A549 (cell line): ENCODE results near the gene FADS3. TPM values are rescaled to one million over a fixed set of nuclear protein-coding genes. Genes with fewer than 3 reads are reported as not detected.

Experiments
- ATAC-seq, 2 experiments: fragments of 200-7000 bp in 1 of 2; fragments of >200 bp in 1 of 2; cut with Nextera tagmentation in 1 of 2; cut with Tn5 transposase in 1 of 2; 3 replicates each; pipeline versions ENCODE4 v1.8.0 to v1.9.1; 2018 to 2020; ENCODE audit warnings: mild to moderate bottlenecking in 1 of 2, moderate library complexity in 1 of 2
- CTCF ChIA-PET: fragments of 300-600 bp; sonication (Branson Sonifier 250); formaldehyde crosslinking; extraction: SDS; loops from one replicate; lab custom pipeline; 2021; ENCODE audit warnings: antibody characterized with exemption, inconsistent platforms; lab: Yijun Ruan, JAX
- POLR2A ChIA-PET: fragments of 350-600 bp; formaldehyde crosslinking; extraction: SDS; loops from one replicate; lab custom pipeline; 2021; ENCODE audit warnings: antibody characterized with exemption, inconsistent platforms; lab: Yijun Ruan, JAX
- DNase-seq, 2 experiments: peaks; one replicate each; pipeline versions ENCODE4 v3.0.0 to v3.0.0-alpha.2; 2011 to 2016; ENCODE audit warnings: low read depth in 1 of 2, low spot score in 1 of 2
- FAIRE-seq: peaks from 2 replicates; lab custom pipeline; 2011; peaks lifted over from hg19 to GRCh38; lab: Jason Lieb, UNC
- H3K27ac ChIP-seq, 2 experiments: fragments of >200 bp; sonication (Bioruptor Twin); formaldehyde crosslinking; 3 replicates each; pipeline ENCODE4 v1.5.1; 2016 to 2017
- H3K4me1 ChIP-seq: fragments of >200 bp; sonication (Bioruptor Twin); formaldehyde crosslinking; 3 replicates; pipeline ENCODE4 v1.6.1; 2016
- H3K4me2 ChIP-seq: fragments of >200 bp; sonication (Bioruptor Twin); formaldehyde crosslinking; 3 replicates; pipeline ENCODE4 v1.6.1; 2016
- H3K4me3 ChIP-seq: fragments of >200 bp; sonication (Bioruptor Twin); formaldehyde crosslinking; 3 replicates; pipeline ENCODE4 v1.5.1; 2016
- H3K9me3 ChIP-seq: fragments of >200 bp; sonication (Bioruptor Twin); formaldehyde crosslinking; 3 replicates; pipeline ENCODE4 v1.6.1; 2016
- ATOH8 ChIP-seq: fragments of 250-450 bp; sonication (Bioruptor Pico); IDR thresholded peaks from 2 replicates; pipeline ENCODE4 v1.5.0; 2020; ENCODE audit warnings: low read depth, mild to moderate bottlenecking, moderate library complexity
- BCL3 ChIP-seq: fragments of >200 bp; sonication (Bioruptor Twin); formaldehyde crosslinking; IDR thresholded peaks from 3 replicates; pipeline ENCODE4 v1.6.1; 2016
- CBX8 ChIP-seq: fragments of 200-600 bp; sonication (generic); IDR thresholded peaks from 2 replicates; pipeline ENCODE4 v1.6.1; 2016
- CEBPB ChIP-seq, 2 experiments: fragments of >200 bp in 1 of 2; sonication (Bioruptor Twin) in 1 of 2; formaldehyde crosslinking in 1 of 2; IDR thresholded peaks; 2 replicates each; pipeline ENCODE4 v1.6.1; 2012 to 2016
- CTCF ChIP-seq: fragments of >200 bp; sonication (Bioruptor Twin); formaldehyde crosslinking; IDR thresholded peaks from 3 replicates; pipeline ENCODE4 v1.5.1; 2016
- ELK1 ChIP-seq: fragments of 150-350 bp; IDR thresholded peaks from 2 replicates; pipeline ENCODE4 v1.6.1; 2014; ENCODE audit warnings: low read depth, mild to moderate bottlenecking, low read length
- ESRRA ChIP-seq: fragments of 150-350 bp; IDR thresholded peaks from 2 replicates; pipeline ENCODE4 v1.6.1; 2014; ENCODE audit warnings: mild to moderate bottlenecking, low read length, borderline replicate concordance
- HOXB13 ChIP-seq: fragments of 250-450 bp; sonication (Bioruptor Pico); IDR thresholded peaks from 2 replicates; pipeline ENCODE4 v1.5.0; 2020; ENCODE audit warnings: low read depth, mild to moderate bottlenecking, moderate library complexity
- HOXB5 ChIP-seq: fragments of 250-450 bp; sonication (Bioruptor Pico); IDR thresholded peaks from 2 replicates; pipeline ENCODE4 v1.5.0; 2020; ENCODE audit warnings: mild to moderate bottlenecking, moderate library complexity
- JUN ChIP-seq, 2 experiments: fragments of >200 bp; sonication (Bioruptor Twin); formaldehyde crosslinking; IDR thresholded peaks; 2 replicates in 1 of 2; 3 replicates in 1 of 2; pipeline ENCODE4 v1.6.1; 2016 to 2017
- KDM5A ChIP-seq: fragments of 200-600 bp; sonication (generic); IDR thresholded peaks from 2 replicates; pipeline ENCODE4 v1.6.1; 2016; ENCODE audit warnings: antibody characterized with exemption, mild to moderate bottlenecking
- PHF8 ChIP-seq: fragments of 200-600 bp; sonication (generic); IDR thresholded peaks from 2 replicates; pipeline ENCODE4 v1.6.1; 2016; ENCODE audit warnings: low read depth, mild to moderate bottlenecking, antibody characterized with exemption, moderate library complexity, borderline replicate concordance
- POLR2A ChIP-seq: IDR thresholded peaks from 2 replicates; pipeline ENCODE4 v1.6.1; 2012; ENCODE audit warnings: mild to moderate bottlenecking, low read length
- RAD21 ChIP-seq, 2 experiments: fragments of >200 bp in 1 of 2; sonication (Bioruptor Twin) in 1 of 2; formaldehyde crosslinking in 1 of 2; IDR thresholded peaks in 1 of 2; conservative IDR thresholded peaks in 1 of 2; 2 replicates in 1 of 2; 3 replicates in 1 of 2; pipeline ENCODE4 v1.6.1; 2012 to 2018; ENCODE audit warnings: inconsistent platforms in 1 of 2
- RARB ChIP-seq: fragments of 250-450 bp; sonication (Bioruptor Pico); IDR thresholded peaks from 2 replicates; pipeline ENCODE4 v1.8.0; 2021; ENCODE audit warnings: mild to moderate bottlenecking, moderate library complexity
- RFX5 ChIP-seq: fragments of 450-650 bp; IDR thresholded peaks from 2 replicates; pipeline ENCODE4 v1.7.1; 2014; ENCODE audit warnings: antibody characterized with exemption, mild to moderate bottlenecking, moderate library complexity
- SMC3 ChIP-seq: fragments of >200 bp; sonication (Bioruptor Twin); formaldehyde crosslinking; IDR thresholded peaks from 3 replicates; pipeline ENCODE4 v1.6.1; 2018; ENCODE audit warnings: inconsistent platforms
- TFCP2L1 ChIP-seq: fragments of 250-450 bp; sonication (Bioruptor Pico); IDR thresholded peaks from 2 replicates; pipeline ENCODE4 v1.5.0; 2021; ENCODE audit warnings: mild to moderate bottlenecking
- TP53 ChIP-seq: fragments of 250-450 bp; sonication (Bioruptor Pico); IDR thresholded peaks from 2 replicates; pipeline ENCODE4 v1.5.0; 2021; ENCODE audit warnings: mild to moderate bottlenecking, moderate library complexity
- ZC3H11A ChIP-seq: fragments of 450-650 bp; IDR thresholded peaks from 2 replicates; pipeline ENCODE4 v1.6.1; 2014; ENCODE audit warnings: antibody characterized with exemption, mild to moderate bottlenecking
- ZFP36 ChIP-seq: fragments of 450-650 bp; IDR thresholded peaks from 2 replicates; pipeline ENCODE4 v1.6.1; 2014; ENCODE audit warnings: borderline replicate concordance; ENCODE audit not compliant: partially characterized antibody
- ZNF302 ChIP-seq: fragments of 250-450 bp; sonication (Bioruptor Pico); IDR thresholded peaks from 2 replicates; pipeline ENCODE4 v1.9.0; 2021; ENCODE audit warnings: inconsistent platforms, mild to moderate bottlenecking, moderate library complexity
- WGBS: methylation state at CpG from one replicate; pipeline ENCODE4 v1.1.6; 2017; ENCODE audit errors: missing lambda C conversion rate; 5-methylcytosine and 5-hydroxymethylcytosine counted together
- polyA plus RNA-seq, 4 experiments: library from polyadenylated mRNA; depleted of rRNA in 3 of 4; stranded (reverse); fragments of >200 nt; fragmentation: RNase III in 1 of 4; extraction: RNeasy Plus Mini Kit Qiagen cat#74134 plus additional on column Dnase treatment in 1 of 4; gene quantifications; 2 replicates in 3 of 4; 3 replicates in 1 of 4; pipeline ENCODE4 v1.2.3, GENCODE V29; 2011 to 2017
- TF ChIP-seq, protein P1 (sequence below): IDR thresholded peaks from 2 replicates; pipeline ENCODE4 v1.6.1; 2012
- TF ChIP-seq, protein P2 (sequence below): IDR thresholded peaks from 2 replicates; pipeline ENCODE4 v1.6.1; 2012

FADS3 gene
- polyA plus RNA-seq, 2 of the 4 experiments (the other 2 are of a cell fraction) = 17.5 to 36.3 TPM

DNA sequence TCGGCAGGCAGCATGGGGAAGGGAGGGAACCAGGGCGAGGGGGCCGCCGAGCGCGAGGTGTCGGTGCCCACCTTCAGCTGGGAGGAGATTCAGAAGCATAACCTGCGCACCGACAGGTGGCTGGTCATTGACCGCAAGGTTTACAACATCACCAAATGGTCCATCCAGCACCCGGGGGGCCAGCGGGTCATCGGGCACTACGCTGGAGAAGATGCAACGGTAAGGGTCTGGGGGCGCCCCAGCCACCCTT is 63.0 kb downstream of the FADS3 start:
- WGBS = 2% methylated on average over 12 of the region's 16 CpGs
- POLR2A ChIA-PET = interaction anchor here (0.6 to 3.7 kb wide), 4 partner anchors 12 to 41 kb away, joined by 3 to 71 read pairs (median 4); partner anchors contain the start of genes FADS1, FEN1 and TMEM258
- DNase-seq = no peak
- TF ChIP-seq HOXB13 (CRISPR knock-in tag) (no peak), HOXB5 (CRISPR knock-in tag) (no peak), JUN (IDR thresholded peaks at IDR 0.05) (peak in 1 of 2 experiments; percentile 10; a peak in 1 of 5 replicates), PHF8 (peak; percentile 10; the same call in 1 of the 2 replicates), ESRRA (no peak), CTCF (no peak), ATOH8 (no peak), KDM5A (no peak)
- H3K4me1 ChIP-seq = peaks cover 46% of the 10 kb centered on the region
- ATAC-seq = no peak; a peak in 5 of 6 replicates
- H3K9me3 ChIP-seq = no peaks in the 10 kb centered on the region
- H3K27ac ChIP-seq = peak overlapping the region; percentile 96 to 100
- FAIRE-seq = no peak
- H3K4me2 ChIP-seq = peak overlapping the region; percentile 100
- H3K4me3 ChIP-seq = peak overlapping the region; percentile 100
- CTCF ChIA-PET = interaction anchor here (0.6 to 5.6 kb wide), 16 partner anchors 9 to 262 kb away, joined by 3 to 51 read pairs (median 8); partner anchors contain the start of genes FADS1 and FADS3

DNA sequence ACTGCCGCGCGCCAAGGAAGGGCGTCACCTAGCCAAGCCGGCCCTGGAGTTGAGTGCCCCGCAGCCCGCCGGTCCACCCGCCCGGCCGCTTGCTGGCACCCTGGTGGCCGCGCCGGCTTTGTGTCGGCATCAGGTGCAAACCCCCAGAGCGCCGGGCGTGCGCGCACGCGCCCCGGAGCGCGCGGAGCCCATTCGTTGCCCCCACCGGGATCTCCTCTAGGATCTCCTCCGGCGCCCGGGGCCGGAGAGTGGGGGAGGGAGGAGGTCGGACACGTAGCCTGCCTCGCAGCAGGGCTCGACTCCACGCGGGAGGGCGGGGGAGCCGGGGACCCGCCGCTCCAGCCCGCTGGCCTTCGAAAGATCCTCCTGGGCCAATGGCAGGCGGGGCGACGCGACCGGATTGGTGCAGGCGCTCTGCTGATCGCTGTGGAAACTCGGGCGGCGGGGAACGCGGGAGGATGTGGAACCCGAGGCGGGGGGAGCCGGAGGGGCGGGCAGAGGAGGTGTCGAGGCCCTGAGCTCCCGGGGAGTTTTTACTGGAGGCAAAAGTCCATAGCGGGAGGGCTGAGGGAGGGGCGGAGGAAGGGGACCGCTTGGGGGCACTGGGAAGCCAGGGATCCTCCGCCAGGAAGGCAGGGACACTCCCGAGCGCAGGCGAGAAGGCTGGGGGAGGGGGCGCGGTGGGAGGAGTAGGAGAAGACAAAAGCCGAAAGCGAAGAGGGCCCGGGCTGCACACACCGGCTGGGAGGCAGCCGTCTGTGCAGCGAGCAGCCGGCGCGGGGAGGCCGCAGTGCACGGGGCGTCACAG is 63.6 kb downstream of the FADS3 start, which contains the start of gene FADS2:
Gene FADS2 (plus strand): TSS at position 730 of the 808 bp plus-strand sequence. CDS start 91 bp downstream, outside the sequence.
- FAIRE-seq (no peak), DNase-seq (peak; percentile 87 to 93), ATAC-seq (peak; percentile 81 to 90)
- H3K27ac ChIP-seq = peak within 1 kb of the TSS; percentile 96 to 100
- peaks cover 43% of the 10 kb centered on the region for H3K4me1 ChIP-seq
- H3K4me3 ChIP-seq = peak within 1 kb of the TSS; percentile 100
- peak within 1 kb of the TSS; percentile 100 for H3K4me2 ChIP-seq
- POLR2A ChIA-PET = interaction anchor here (0.6 to 3.7 kb wide), 5 partner anchors 11 to 42 kb away, joined by 3 to 71 read pairs (median 4); partner anchors contain the start of genes FADS1, FEN1 and TMEM258
- no peaks in the 10 kb centered on the region for H3K9me3 ChIP-seq
- CTCF ChIA-PET = interaction anchor here (0.9 to 5.6 kb wide), 13 partner anchors 9 to 254 kb away, joined by 3 to 51 read pairs (median 11); partner anchors contain the start of gene FADS1
- WGBS = 2% methylated on average over 22 of the region's 83 CpGs
- TF ChIP-seq CEBPB (IDR thresholded peaks at IDR 0.05) = no peak
- no peak for TF ChIP-seq RFX5
- peak; percentile 86 for TF ChIP-seq TFCP2L1 (CRISPR knock-in tag)
- TF ChIP-seq, protein P1, sequence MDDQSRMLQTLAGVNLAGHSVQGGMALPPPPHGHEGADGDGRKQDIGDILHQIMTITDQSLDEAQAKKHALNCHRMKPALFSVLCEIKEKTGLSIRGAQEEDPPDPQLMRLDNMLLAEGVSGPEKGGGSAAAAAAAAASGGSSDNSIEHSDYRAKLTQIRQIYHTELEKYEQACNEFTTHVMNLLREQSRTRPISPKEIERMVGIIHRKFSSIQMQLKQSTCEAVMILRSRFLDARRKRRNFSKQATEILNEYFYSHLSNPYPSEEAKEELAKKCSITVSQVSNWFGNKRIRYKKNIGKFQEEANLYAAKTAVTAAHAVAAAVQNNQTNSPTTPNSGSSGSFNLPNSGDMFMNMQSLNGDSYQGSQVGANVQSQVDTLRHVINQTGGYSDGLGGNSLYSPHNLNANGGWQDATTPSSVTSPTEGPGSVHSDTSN = peak; percentile 73
- TF ChIP-seq TP53 = peak; percentile 68; the same call in 1 of the 2 replicates
- peak; percentile 28; the same call in 1 of the 3 replicates for TF ChIP-seq BCL3
- no peak for TF ChIP-seq ZC3H11A
- TF ChIP-seq SMC3 = 0 out of 3 replicates have a peak, but pooled peaks have one; percentile 21
- TF ChIP-seq JUN (IDR thresholded peaks at IDR 0.05) = peak; percentile 59 to 85; a peak in 4 of 5 replicates
- no peak for TF ChIP-seq ELK1
- TF ChIP-seq, protein P2, sequence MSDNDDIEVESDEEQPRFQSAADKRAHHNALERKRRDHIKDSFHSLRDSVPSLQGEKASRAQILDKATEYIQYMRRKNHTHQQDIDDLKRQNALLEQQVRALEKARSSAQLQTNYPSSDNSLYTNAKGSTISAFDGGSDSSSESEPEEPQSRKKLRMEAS = peak; percentile 85
- 0 out of 2 replicates have a peak, but pooled peaks have one; percentile 40 for TF ChIP-seq RARB (CRISPR knock-in tag)
- TF ChIP-seq HOXB5 (CRISPR knock-in tag) = 0 out of 2 replicates have a peak, but pooled peaks have one; percentile 60
- TF ChIP-seq PHF8 = peak; percentile 2; the same call in 1 of the 2 replicates
- TF ChIP-seq RAD21 (conservative IDR thresholded peaks at IDR 0.05 in 1 of 2, IDR thresholded peaks at IDR 0.05 in 1 of 2) = peak; percentile 26 to 29; a peak in 2 of 5 replicates
- TF ChIP-seq HOXB13 (CRISPR knock-in tag) = no peak
- TF ChIP-seq ATOH8 = peak; percentile 80
- TF ChIP-seq CBX8 = no peak
- no peak for TF ChIP-seq ZNF302 (CRISPR knock-in tag)
- peak; percentile 98 for TF ChIP-seq POLR2A
- no peak for TF ChIP-seq ZFP36
- TF ChIP-seq CTCF = peak; percentile 8; the same call in 1 of the 3 replicates
